Adrenal gland (tissue), 5 donors: ENCODE results near the gene RNASE13.

Source experiments
- POLR2A ChIP-seq, 2 donors: fragments of 450-650 bp; IDR thresholded peaks; one replicate each; pipeline ENCODE4 v1.6.1; 2017; ENCODE audit warnings: antibody characterized with exemption in 2 of 2, mild to moderate bottlenecking in 2 of 2, moderate library complexity in 1 of 2
- TF ChIP-seq, protein P1 (sequence below), 6 experiments: fragments of 450-650 bp in 4 of 6; fragments of 200-600 bp in 2 of 6; sonication (generic) in 1 of 6; IDR thresholded peaks; 1 replicate in 5 of 6; 2 replicates in 1 of 6; pipeline versions ENCODE4 v1.5.1 to v1.8.0; 2016 to 2021; ENCODE audit warnings: antibody characterized with exemption in 6 of 6, mild to moderate bottlenecking in 2 of 6, moderate library complexity in 1 of 6
- donor health status: DM: no; HTN: no; CAD: no.

GRCh38 chr14:21026274-21026987, 8.2 kb downstream of the RNASE13 start:
- TF ChIP-seq, protein P1, sequence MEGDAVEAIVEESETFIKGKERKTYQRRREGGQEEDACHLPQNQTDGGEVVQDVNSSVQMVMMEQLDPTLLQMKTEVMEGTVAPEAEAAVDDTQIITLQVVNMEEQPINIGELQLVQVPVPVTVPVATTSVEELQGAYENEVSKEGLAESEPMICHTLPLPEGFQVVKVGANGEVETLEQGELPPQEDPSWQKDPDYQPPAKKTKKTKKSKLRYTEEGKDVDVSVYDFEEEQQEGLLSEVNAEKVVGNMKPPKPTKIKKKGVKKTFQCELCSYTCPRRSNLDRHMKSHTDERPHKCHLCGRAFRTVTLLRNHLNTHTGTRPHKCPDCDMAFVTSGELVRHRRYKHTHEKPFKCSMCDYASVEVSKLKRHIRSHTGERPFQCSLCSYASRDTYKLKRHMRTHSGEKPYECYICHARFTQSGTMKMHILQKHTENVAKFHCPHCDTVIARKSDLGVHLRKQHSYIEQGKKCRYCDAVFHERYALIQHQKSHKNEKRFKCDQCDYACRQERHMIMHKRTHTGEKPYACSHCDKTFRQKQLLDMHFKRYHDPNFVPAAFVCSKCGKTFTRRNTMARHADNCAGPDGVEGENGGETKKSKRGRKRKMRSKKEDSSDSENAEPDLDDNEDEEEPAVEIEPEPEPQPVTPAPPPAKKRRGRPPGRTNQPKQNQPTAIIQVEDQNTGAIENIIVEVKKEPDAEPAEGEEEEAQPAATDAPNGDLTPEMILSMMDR (IDR thresholded peaks at IDR 0.05) = no peak
- TF ChIP-seq POLR2A (IDR thresholded peaks at IDR 0.05) = peak in 1 of 2 donors; percentile 39
